ENCODE data around the gene LARGE1.

The LARGE1 gene

DNA sequence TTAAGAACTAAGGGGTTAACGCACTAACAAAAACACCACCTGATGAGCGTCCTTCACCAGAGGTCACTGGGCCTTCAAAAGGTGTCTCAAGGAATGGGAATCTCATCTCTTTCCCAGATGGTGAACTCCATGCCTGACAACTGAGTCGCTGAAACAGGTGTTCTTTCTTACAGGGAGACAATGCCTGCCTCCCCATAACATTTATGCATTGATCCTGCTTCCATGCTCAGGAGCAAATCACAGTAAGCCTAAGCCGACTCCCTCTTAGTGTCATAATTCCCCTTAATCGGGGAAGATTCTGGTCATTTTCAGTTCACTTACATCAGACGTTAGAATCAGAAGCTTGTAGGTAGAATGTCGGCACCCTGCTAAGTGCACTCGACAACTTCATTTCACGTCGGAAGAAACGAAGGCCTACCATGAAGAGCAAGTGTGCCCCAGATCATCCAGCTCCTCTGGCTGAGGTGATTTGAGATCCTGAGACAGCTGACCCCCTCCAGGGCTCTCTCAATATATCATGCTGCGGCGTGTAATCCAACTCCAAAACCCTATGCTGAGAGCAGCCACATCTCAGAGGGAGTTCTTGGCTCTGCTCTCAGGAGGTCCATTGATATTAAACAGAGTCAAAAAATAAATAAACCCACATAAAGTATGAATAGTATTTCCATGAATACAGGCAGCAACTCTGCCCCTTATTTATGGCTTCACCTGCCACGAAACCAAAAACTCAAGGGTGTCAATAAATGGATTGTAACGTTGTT, 163.1 kb downstream of the LARGE1 start:
- TF ChIP-seq CTCF (IDR thresholded peaks at IDR 0.05; ENCODE audit: low read depth, low read length, missing control alignments), result no peak
- Histone ChIP-seq H3K27ac (no peak overlapping the region), H3K4me3 (ENCODE audit: low read depth, low read length) (no peak overlapping the region), H3K36me3 (replicated peaks) (no peaks in the 10 kb centered on the region), H3K27me3 (replicated peaks) (no peaks in the 10 kb centered on the region)
- in situ Hi-C loops (cut with HindIII; ENCODE audit: low pct_ligation_motif_present, low sequenced_read_pairs), result no loop called here
- DNase-seq, result no peak

GRCh38 chr22:33756508-33756949, 163.7 kb downstream of the LARGE1 start:
- Histone ChIP-seq H3K36me3 (replicated peaks) (no peaks in the 10 kb centered on the region), H3K27ac (no peak overlapping the region), H3K4me3 (ENCODE audit: low read depth, low read length) (no peak overlapping the region), H3K27me3 (replicated peaks) (no peaks in the 10 kb centered on the region)
- DNase-seq, result no peak
- TF ChIP-seq CTCF (IDR thresholded peaks at IDR 0.05; ENCODE audit: low read depth, low read length, missing control alignments), result no peak
- in situ Hi-C loops (cut with HindIII; ENCODE audit: low pct_ligation_motif_present, low sequenced_read_pairs), result no loop called here

DNA sequence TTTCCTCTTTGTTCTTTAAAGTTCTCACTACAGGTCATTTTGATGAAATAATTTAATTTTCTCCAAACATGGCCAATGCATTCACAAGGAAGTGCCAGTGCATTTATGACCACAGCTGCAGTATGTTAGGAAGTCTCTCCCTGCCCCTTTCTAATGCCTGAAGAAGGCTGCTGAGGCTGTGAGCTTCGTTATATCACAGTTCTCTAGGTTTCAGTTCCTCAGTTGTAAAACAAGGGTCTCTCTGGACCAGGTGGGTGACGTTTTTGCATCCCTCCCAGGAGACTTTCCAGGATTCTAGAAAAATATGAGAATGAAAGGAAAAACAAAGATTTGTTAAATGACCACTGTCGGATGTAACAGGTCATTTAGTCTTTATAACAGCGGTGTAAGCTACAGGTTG, 171.6 kb downstream of the LARGE1 start:
- no peak for TF ChIP-seq CTCF (IDR thresholded peaks at IDR 0.05; ENCODE audit: low read depth, low read length, missing control alignments)
- Histone ChIP-seq H3K36me3 (replicated peaks) (no peaks in the 10 kb centered on the region), H3K4me3 (ENCODE audit: low read depth, low read length) (no peak overlapping the region), H3K27me3 (replicated peaks) (no peaks in the 10 kb centered on the region), H3K27ac (no peak overlapping the region)
- in situ Hi-C loops (cut with HindIII; ENCODE audit: low pct_ligation_motif_present, low sequenced_read_pairs), result no loop called here
- no peak for DNase-seq

- no peak overlapping the region for H3K27ac ChIP-seq
- TF ChIP-seq CTCF (IDR thresholded peaks at IDR 0.05; ENCODE audit: low read depth, low read length, missing control alignments), result no peak
- H3K4me3 ChIP-seq (ENCODE audit: low read depth, low read length), result no peak overlapping the region
- in situ Hi-C loops (cut with HindIII; ENCODE audit: low pct_ligation_motif_present, low sequenced_read_pairs), result no loop called here
- H3K36me3 ChIP-seq (replicated peaks), result no peaks in the 10 kb centered on the region
- no peak for DNase-seq
- no peaks in the 10 kb centered on the region for H3K27me3 ChIP-seq (replicated peaks)
Measured at GRCh38 chr22:33747576-33748180, 172.6 kb downstream of the LARGE1 start.

GRCh38 chr22:33747029-33747428, 173.2 kb downstream of the LARGE1 start:
- Histone ChIP-seq H3K36me3 (replicated peaks) (no peaks in the 10 kb centered on the region), H3K27ac (no peak overlapping the region), H3K27me3 (replicated peaks) (no peaks in the 10 kb centered on the region), H3K4me3 (ENCODE audit: low read depth, low read length) (no peak overlapping the region)
- DNase-seq, result no peak
- no peak for TF ChIP-seq CTCF (IDR thresholded peaks at IDR 0.05; ENCODE audit: low read depth, low read length, missing control alignments)
- in situ Hi-C loops (cut with HindIII; ENCODE audit: low pct_ligation_motif_present, low sequenced_read_pairs), result no loop called here

Measured in brain microvascular endothelial cell (primary cell).